RWPE1 (cell line): ENCODE measurements around the gene IL1B.

Experiments used
- CTCF ChIA-PET: fragments of 350-600 bp; sonication (Branson Sonifier 250); formaldehyde crosslinking; extraction: SDS; loops from one replicate; lab custom pipeline; 2021; lab: Yijun Ruan, JAX
- POLR2A ChIA-PET: fragments of 400-600 bp; formaldehyde crosslinking; extraction: SDS; loops from one replicate; lab custom pipeline; 2020; ENCODE audit warnings: antibody characterized with exemption; ENCODE audit not compliant: low non-redundant PET; lab: Yijun Ruan, JAX
- DNase-seq: peaks from one replicate; pipeline ENCODE4 v3.0.0; 2012; ENCODE audit warnings: low spot score
- H3K27ac ChIP-seq: fragments of 450-650 bp; 2 replicates; pipeline ENCODE4 v1.5.1; 2017
- TF ChIP-seq, protein P1 (sequence below): fragments of 450-650 bp; conservative IDR thresholded peaks from 2 replicates; pipeline ENCODE4 v1.5.1; 2017; ENCODE audit warnings: low read depth, mild to moderate bottlenecking

Gene IL1B

DNA sequence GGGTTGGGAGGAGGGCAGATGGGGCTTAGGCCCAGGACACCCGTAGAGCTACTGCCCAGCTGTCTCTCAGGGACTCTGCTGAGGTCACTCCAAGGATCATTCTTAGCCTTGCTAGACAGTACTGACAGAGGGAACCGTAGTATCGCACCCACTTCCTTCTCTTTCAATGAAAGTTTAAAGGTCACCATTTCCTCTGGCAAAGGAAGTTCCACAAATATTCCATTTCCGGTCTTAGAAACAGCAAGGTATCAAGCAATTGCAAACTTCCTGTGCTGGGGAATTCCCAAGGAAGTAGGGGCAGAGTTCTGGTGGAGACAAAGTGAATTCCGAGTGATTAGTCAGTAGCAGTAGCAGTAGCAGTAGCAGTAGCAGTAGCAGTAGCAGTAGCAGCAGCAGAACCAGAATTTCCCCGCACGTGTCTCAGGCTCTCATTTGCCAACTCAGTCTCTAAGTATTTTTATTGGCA is 24.7 kb downstream of the IL1B start:
- POLR2A ChIA-PET: interaction anchor here (0.9 to 1.0 kb wide), 2 partner anchors 23 to 31 kb away, joined by 4 read pairs; no protein-coding TSS in a partner anchor
- CTCF ChIA-PET: no interaction called here
- H3K27ac ChIP-seq: peak overlapping the region; percentile 83
- TF ChIP-seq, protein P1, sequence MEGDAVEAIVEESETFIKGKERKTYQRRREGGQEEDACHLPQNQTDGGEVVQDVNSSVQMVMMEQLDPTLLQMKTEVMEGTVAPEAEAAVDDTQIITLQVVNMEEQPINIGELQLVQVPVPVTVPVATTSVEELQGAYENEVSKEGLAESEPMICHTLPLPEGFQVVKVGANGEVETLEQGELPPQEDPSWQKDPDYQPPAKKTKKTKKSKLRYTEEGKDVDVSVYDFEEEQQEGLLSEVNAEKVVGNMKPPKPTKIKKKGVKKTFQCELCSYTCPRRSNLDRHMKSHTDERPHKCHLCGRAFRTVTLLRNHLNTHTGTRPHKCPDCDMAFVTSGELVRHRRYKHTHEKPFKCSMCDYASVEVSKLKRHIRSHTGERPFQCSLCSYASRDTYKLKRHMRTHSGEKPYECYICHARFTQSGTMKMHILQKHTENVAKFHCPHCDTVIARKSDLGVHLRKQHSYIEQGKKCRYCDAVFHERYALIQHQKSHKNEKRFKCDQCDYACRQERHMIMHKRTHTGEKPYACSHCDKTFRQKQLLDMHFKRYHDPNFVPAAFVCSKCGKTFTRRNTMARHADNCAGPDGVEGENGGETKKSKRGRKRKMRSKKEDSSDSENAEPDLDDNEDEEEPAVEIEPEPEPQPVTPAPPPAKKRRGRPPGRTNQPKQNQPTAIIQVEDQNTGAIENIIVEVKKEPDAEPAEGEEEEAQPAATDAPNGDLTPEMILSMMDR: no peak
- DNase-seq: peak; percentile 84

DNA sequence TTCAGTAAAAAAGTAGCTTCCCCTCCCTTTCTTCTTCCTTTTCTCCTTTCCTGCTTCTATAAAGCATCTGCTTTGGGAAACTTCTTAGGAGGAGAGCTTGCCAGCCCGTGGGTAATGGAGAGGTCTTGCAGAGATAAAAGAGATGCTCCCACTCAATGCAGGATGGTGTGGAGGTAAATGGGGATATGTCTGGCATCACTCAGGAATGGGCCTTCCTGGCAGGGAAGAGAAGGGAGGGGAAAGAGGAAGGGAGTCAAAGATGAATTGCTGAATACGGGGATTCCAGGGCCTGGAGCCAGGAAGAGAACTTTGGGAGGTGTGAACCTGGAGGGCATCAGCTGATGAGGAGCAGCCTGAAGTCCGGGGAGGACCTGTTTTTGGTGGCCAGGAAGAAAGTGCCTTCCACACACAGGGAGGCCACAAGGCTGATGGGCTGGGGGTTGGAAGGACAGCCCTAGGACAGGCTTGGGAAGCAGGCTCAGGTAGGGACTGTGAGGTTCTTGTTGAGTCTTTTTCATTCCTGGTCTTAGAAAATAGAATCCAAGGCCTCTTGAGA is 25.2 kb downstream of the IL1B start:
- ChIA-PET CTCF (interaction anchor here (0.7 kb wide), 1 partner anchor 267 kb away, joined by 3 read pairs; no protein-coding TSS in a partner anchor), POLR2A (no interaction called here)
- no peak for DNase-seq
- peak overlapping the region; percentile 83 for H3K27ac ChIP-seq
- TF ChIP-seq, protein P1: no peak

DNA sequence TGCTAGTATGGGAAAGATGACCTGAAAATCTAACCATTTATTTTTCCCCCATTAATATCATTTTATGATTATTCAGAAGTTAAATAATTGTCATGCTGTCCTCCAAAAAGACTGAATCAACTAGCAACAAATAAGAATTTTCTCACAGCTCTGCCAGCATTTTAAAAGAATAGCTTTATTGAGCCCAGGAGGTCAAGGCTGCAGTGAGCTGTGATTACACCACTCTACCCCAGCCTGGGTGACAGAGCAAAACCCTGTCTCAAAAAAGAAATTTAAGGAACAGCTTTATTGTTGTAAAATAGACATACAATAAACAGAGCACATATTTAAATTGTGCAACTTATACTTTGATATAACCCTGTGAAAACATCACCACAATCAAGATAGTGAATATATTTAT is 27.5 kb downstream of the IL1B start:
- ChIA-PET CTCF (interaction anchor here (0.6 kb wide), 1 partner anchor 15 kb away, joined by 5 read pairs; no protein-coding TSS in a partner anchor), POLR2A (no interaction called here)
- H3K27ac ChIP-seq: no peak overlapping the region
- no peak for DNase-seq
- TF ChIP-seq, protein P1: no peak

DNA sequence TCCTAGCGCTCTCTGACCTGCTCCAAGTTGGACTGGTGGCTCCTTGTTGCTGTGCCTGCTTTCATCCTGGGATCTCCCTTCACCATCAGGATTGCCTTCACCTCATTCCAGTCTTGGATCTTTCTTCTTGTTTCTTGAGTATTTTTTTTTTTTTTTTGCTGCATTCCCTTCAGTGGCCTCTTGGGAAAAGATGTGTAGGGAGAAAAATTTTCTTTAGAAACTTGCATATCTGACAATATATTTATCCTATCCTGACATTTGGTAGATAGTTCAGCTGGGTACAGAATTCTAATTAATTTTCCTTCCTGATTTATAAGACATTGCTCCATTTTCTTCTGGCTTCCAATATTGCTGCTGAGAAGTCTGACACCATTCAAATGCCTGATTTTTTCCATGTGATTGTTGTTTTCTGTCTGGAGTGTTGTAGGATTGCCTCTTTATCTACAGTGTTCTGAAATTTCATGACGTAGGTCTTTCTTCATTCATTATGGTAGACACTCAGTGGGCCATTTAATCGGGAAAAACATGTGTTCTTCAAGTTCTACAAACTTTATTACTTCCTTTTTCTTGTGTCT is 29.3 kb downstream of the IL1B start:
- no peak overlapping the region for H3K27ac ChIP-seq
- no peak for DNase-seq
- TF ChIP-seq, protein P1: no peak; the same call in 1 of the 2 replicates
- POLR2A ChIA-PET: no interaction called here
- CTCF ChIA-PET: no interaction called here

DNA sequence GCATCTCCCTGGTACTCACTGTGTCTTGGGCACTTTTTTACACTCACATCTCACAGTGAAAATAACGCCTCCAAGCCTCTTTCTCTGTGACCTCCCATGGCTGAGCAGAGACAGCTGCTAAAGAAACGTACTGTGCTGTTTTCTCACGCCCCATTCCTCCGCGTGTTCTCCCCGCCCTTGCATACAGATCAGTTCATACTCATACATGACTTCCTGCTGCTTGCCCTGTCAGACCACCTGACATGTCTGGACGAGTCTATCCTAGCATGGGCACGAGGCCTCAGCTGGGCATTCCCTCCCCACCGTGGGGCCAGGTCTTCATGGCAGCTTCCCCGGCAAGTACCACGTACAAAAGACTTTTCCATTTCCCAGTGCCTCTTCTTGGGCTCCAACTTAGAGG is 31.0 kb downstream of the IL1B start:
- ChIA-PET POLR2A (no interaction called here), CTCF (no interaction called here)
- H3K27ac ChIP-seq: peak overlapping the region; percentile 89
- TF ChIP-seq, protein P1: no peak
- DNase-seq: peak; percentile 82

DNA sequence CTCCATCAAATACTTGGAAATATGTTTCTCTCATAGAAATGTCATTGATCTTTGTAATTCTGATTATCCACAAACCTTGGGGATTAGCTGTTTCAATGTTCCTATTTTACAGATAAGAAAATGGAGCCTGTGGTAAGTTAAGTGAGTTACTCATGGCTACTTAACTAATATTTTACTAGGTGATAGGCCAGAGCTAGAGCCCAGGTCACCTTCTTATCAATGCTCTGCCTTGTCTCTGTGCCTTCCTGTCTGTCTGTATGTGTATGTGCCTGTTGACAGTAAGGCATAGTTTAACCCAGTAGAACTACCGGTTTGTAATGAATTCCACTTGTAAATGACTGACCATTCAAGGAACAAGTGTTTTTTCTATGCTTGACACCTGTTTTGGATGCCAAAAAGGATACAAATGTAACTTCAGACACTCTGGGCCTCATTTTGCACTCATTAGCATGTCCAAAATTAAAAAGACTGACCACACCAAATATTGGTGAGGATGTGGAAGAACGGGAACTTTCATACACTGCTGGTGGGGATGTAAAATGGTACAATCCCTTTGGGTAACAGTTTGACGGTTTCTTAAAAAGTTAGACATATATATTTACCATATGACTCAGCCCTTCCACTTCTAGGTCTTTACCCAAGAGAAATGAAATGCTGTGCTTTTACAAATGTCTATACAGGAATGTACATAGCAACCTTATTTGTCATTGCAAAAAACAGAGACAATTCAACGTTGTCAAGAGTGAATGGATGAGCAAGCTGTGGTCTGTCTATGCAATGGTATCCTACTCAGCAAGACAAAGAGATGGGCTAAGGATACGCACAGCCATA is 32.7 kb downstream of the IL1B start:
- TF ChIP-seq, protein P1: no peak
- no peak overlapping the region for H3K27ac ChIP-seq
- DNase-seq: peak; percentile 83
- CTCF ChIA-PET: interaction anchor here (0.6 kb wide), 1 partner anchor 39 kb away, joined by 3 read pairs; no protein-coding TSS in a partner anchor
- POLR2A ChIA-PET: no interaction called here
